SKM-1 treated with dmso at 0.1 percent for 144 hours (cell line): ENCODE data around the gene NADK2.

Experiments used
- DNase-seq: peaks from one replicate; lab custom pipeline; 2025; ENCODE audit not compliant: unreplicated experiment; lab: John Stamatoyannopoulos, UW

Gene NADK2

GRCh38 chr5:36246036-36246800, 4.5 kb upstream of the NADK2 start:
- DNase-seq: no peak

- DNase-seq: no peak
Observed at GRCh38 chr5:36244076-36244475, 2.4 kb upstream of the NADK2 start.

- no peak for DNase-seq
Observed at GRCh38 chr5:36243653-36244052, 1.9 kb upstream of the NADK2 start.

GRCh38 chr5:36242534-36243485, 1.1 kb upstream of the NADK2 start:
- DNase-seq: no peak

- peak; percentile 26 for DNase-seq
Observed at GRCh38 chr5:36240779-36241630, 720 bp downstream of the NADK2 start.

GRCh38 chr5:36239370-36240293, 2.1 kb downstream of the NADK2 start:
- DNase-seq: no peak

GRCh38 chr5:36238502-36239295, 3.0 kb downstream of the NADK2 start:
- DNase-seq: no peak

GRCh38 chr5:36237751-36238150, 4.0 kb downstream of the NADK2 start:
- no peak for DNase-seq

- no peak for DNase-seq
Observed at GRCh38 chr5:36236801-36237200, 4.9 kb downstream of the NADK2 start.

- DNase-seq: no peak
Observed at GRCh38 chr5:36232533-36232932, 9.2 kb downstream of the NADK2 start.

GRCh38 chr5:36230151-36230790, 11.5 kb downstream of the NADK2 start:
- no peak for DNase-seq

- DNase-seq: no peak
Observed at GRCh38 chr5:36228505-36228904, 13.2 kb downstream of the NADK2 start.

- no peak for DNase-seq
Observed at GRCh38 chr5:36227046-36227445, 14.7 kb downstream of the NADK2 start.

GRCh38 chr5:36222620-36223019, 19.1 kb downstream of the NADK2 start:
- no peak for DNase-seq

GRCh38 chr5:36217988-36218387, 23.7 kb downstream of the NADK2 start:
- DNase-seq: no peak

GRCh38 chr5:36217567-36217966, 24.2 kb downstream of the NADK2 start:
- DNase-seq: no peak

GRCh38 chr5:36215910-36216309, 25.8 kb downstream of the NADK2 start:
- no peak for DNase-seq

- no peak for DNase-seq
Observed at GRCh38 chr5:36214436-36214835, 27.3 kb downstream of the NADK2 start.

GRCh38 chr5:36209664-36210063, 32.1 kb downstream of the NADK2 start:
- DNase-seq: no peak
